Panc1 (cell line): ENCODE data around the gene IGFBP3. TPM values are rescaled to one million over a fixed set of nuclear protein-coding genes. Genes with fewer than 3 reads are reported as not detected.

Experiments
- ATAC-seq: fragments of 200-7000 bp; cut with Tn5 transposase; 2 replicates; pipeline ENCODE4 v1.9.1; 2020; ENCODE audit warnings: mild to moderate bottlenecking, moderate library complexity
- BruUV-seq: library from RNA; stranded (reverse); fragments of 400-500 nt; replicated peaks from 2 replicates; lab custom pipeline; 2021; lab: Mats Ljungman, UMichigan
- CTCF ChIA-PET: fragments of 300-600 bp; sonication (Branson Sonifier 250); formaldehyde crosslinking; loops from one replicate; lab custom pipeline; 2022; ENCODE audit warnings: antibody characterized with exemption; lab: Charles Lee
- POLR2A ChIA-PET: fragments of 300-600 bp; sonication (Branson Sonifier 250); formaldehyde crosslinking; loops from one replicate; lab custom pipeline; 2022; ENCODE audit warnings: antibody characterized with exemption; lab: Charles Lee
- DNase-seq: peaks from one replicate; pipeline ENCODE4 v3.0.0-alpha.2; 2010; ENCODE audit warnings: low read depth, low spot score
- H3K27ac ChIP-seq: 2 replicates; pipeline ENCODE4 v1.5.1; 2011; ENCODE audit warnings: mild to moderate bottlenecking, low read length, inconsistent platforms
- H3K27me3 ChIP-seq: fragments of 200-500 bp; sonication (Bioruptor generic); 2 replicates; pipeline ENCODE4 v1.6.0; 2014; ENCODE audit warnings: low read length, inconsistent platforms; ENCODE audit not compliant: control insufficient read depth, insufficient read depth
- H3K36me3 ChIP-seq: fragments of 200-500 bp; sonication (Bioruptor generic); 2 replicates; pipeline ENCODE4 v1.5.1; 2014; ENCODE audit warnings: inconsistent platforms, mild to moderate bottlenecking, low read length, moderate library complexity; ENCODE audit not compliant: control insufficient read depth, insufficient read depth
- H3K4me1 ChIP-seq: 2 replicates; pipeline ENCODE4 v1.5.1; 2011; ENCODE audit warnings: inconsistent platforms, mild to moderate bottlenecking, low read length, moderate library complexity; ENCODE audit not compliant: control insufficient read depth, insufficient read depth
- H3K4me3 ChIP-seq, 2 experiments: 2 replicates each; pipeline ENCODE4 v1.5.1; 2011 to 2012; ENCODE audit warnings: low read depth in 2 of 2, low read length in 2 of 2, mild to moderate bottlenecking in 2 of 2, inconsistent platforms in 1 of 2, moderate library complexity in 1 of 2
- H3K9me3 ChIP-seq: fragments of 200-500 bp; sonication (Bioruptor generic); 2 replicates; pipeline ENCODE4 v1.5.1; 2014; ENCODE audit warnings: low read depth, mild to moderate bottlenecking, inconsistent platforms, low read length, moderate library complexity; ENCODE audit not compliant: control insufficient read depth, insufficient read depth
- CTCF ChIP-seq: fragments of 450-650 bp; IDR thresholded peaks from 2 replicates; pipeline ENCODE4 v1.5.1; 2017; ENCODE audit warnings: mild to moderate bottlenecking
- POLR2AphosphoS5 ChIP-seq: IDR thresholded peaks from 2 replicates; pipeline ENCODE4 v1.6.1; 2012; ENCODE audit warnings: mild to moderate bottlenecking, low read depth, low read length, moderate library complexity
- REST ChIP-seq, 2 experiments: IDR thresholded peaks; 2 replicates each; pipeline ENCODE4 v1.6.1; 2011 to 2012; ENCODE audit warnings: low read depth in 2 of 2, control low read depth in 1 of 2, low read length in 1 of 2, mild to moderate bottlenecking in 1 of 2, moderate library complexity in 1 of 2; ENCODE audit not compliant: insufficient read depth in 1 of 2
- SIN3A ChIP-seq: IDR thresholded peaks from 2 replicates; pipeline ENCODE4 v1.6.1; 2012; ENCODE audit warnings: low read depth, mild to moderate bottlenecking, low read length, moderate library complexity, borderline replicate concordance; ENCODE audit not compliant: insufficient read depth
- TCF7L2 ChIP-seq: IDR thresholded peaks from 2 replicates; pipeline ENCODE4 v1.6.1; 2011; ENCODE audit warnings: mild to moderate bottlenecking, low read depth, low read length, inconsistent platforms
- in situ Hi-C: cut with HindIII; loops from 2 replicates; pipeline ENCODE4 v1.10.0; 2016; ENCODE audit warnings: low sequenced_read_pairs, low pct_unique_long_range_greater_than_20kb
- intact Hi-C: fragments of 100-400 bp; cut with micrococcal nuclease; formaldehyde crosslinking; loops from one replicate; pipeline ENCODE4 v1.10.0; 2022; ENCODE audit not compliant: unreplicated experiment
- total RNA-seq: library from RNA; stranded (reverse); gene quantifications from one replicate; pipeline ENCODE4 v1.2.1, GENCODE V29; 2021; ENCODE audit not compliant: unreplicated experiment

Gene IGFBP3
- total RNA-seq, 1 experiment from 2014 or later: 6.0 TPM

- Histone ChIP-seq H3K4me3 (no peak overlapping the region), H3K27me3 (peaks cover 4% of the 10 kb centered on the region; the same call in 1 of the 2 replicates), H3K9me3 (no peaks in the 10 kb centered on the region), H3K4me1 (no peaks in the 10 kb centered on the region; the same call in 1 of the 2 replicates), H3K36me3 (no peaks in the 10 kb centered on the region), H3K27ac (no peak overlapping the region)
- POLR2A ChIA-PET: no interaction called here
- no peak for DNase-seq
- peak; percentile 73 for ATAC-seq
- CTCF ChIA-PET: no interaction called here
- intact Hi-C loops (no loop called here), in situ Hi-C loops (no loop called here)
- TF ChIP-seq SIN3A (no peak), POLR2AphosphoS5 (no peak), TCF7L2 (no peak), CTCF (no peak), REST (IDR thresholded peaks at IDR 0.05; ENCODE audit: insufficient read depth in 1 of 2, low read depth in 2 of 2, low read length in 1 of 2) (no peak)
- no TSS peak for BruUV-seq
Measured at GRCh38 chr7:45874408-45875131, 46.5 kb downstream of the IGFBP3 start.

GRCh38 chr7:45873355-45873754, 47.7 kb downstream of the IGFBP3 start:
- Histone ChIP-seq H3K9me3 (no peaks in the 10 kb centered on the region), H3K4me1 (no peaks in the 10 kb centered on the region; the same call in 1 of the 2 replicates), H3K36me3 (no peaks in the 10 kb centered on the region), H3K4me3 (no peak overlapping the region), H3K27me3 (peaks cover 8% of the 10 kb centered on the region; the same call in 1 of the 2 replicates), H3K27ac (no peak overlapping the region)
- no TSS peak for BruUV-seq
- no peak for ATAC-seq
- in situ Hi-C loops: no loop called here
- intact Hi-C loops: no loop called here
- ChIA-PET POLR2A (no interaction called here), CTCF (no interaction called here)
- DNase-seq: no peak
- TF ChIP-seq TCF7L2: no peak
- TF ChIP-seq CTCF: no peak
- no peak for TF ChIP-seq POLR2AphosphoS5
- no peak for TF ChIP-seq REST (IDR thresholded peaks at IDR 0.05; ENCODE audit: insufficient read depth in 1 of 2, low read depth in 2 of 2, low read length in 1 of 2)
- no peak for TF ChIP-seq SIN3A
